ENCODE results near the gene CREB5. TPM values are rescaled to one million over a fixed set of nuclear protein-coding genes. Genes with fewer than 3 reads are reported as not detected.

The CREB5 gene
- total and polyA plus RNA-seq, 2 of the 8 experiments (the other 6 are each of a cell fraction or from before 2014, with no cell fraction given), result 2.4 to 2.7 TPM

- TF ChIP-seq SP2 (IDR thresholded peaks at IDR 0.05; ENCODE audit: low read length) (no peak), HDAC2 (IDR thresholded peaks at IDR 0.05; ENCODE audit: borderline replicate concordance in 1 of 2, low read depth in 2 of 2, low read length in 2 of 2) (no peak), SIX5 (IDR thresholded peaks at IDR 0.05; ENCODE audit: low read depth, low read length) (no peak), CHD1 (IDR thresholded peaks at IDR 0.05; ENCODE audit: low read depth, low read length) (no peak)
Observed at GRCh38 chr7:28440055-28440601, 27.8 kb downstream of the CREB5 start (continued).
